ENCODE measurements around the gene NANS. TPM values are rescaled to one million over a fixed set of nuclear protein-coding genes. Genes with fewer than 3 reads are reported as not detected.
"Not testable (repeated sequence)": the region's sequence is repeated elsewhere in the genome, so short reads cannot be mapped to it uniquely, and the experiment has no call there.

Gene NANS
- total RNA-seq, 1 donor from 2014 or later, result 26.3 TPM

DNA sequence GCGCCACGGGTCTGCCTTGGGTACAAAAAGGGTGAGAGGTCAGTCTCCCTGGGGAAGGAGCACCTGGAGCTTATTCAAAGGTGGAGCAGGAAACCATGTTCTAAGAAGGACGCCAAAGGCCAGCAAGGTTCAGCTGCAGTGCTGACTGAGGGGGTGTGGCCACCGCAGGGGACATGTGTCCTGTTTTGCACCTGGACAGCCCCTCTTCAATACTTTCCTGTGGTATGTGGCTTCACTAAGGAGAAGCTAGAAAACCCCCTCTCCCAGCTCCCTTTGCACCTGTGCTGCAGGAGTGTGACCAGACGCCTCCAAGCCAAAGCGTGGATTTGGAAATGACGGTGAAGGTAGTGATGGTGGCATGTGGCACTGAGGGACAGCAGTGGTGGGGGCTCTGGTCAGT lies 38.9 kb downstream of the NANS start:
- DNase-seq (ENCODE audit: low spot score) (no peak), ATAC-seq (no peak)

DNA sequence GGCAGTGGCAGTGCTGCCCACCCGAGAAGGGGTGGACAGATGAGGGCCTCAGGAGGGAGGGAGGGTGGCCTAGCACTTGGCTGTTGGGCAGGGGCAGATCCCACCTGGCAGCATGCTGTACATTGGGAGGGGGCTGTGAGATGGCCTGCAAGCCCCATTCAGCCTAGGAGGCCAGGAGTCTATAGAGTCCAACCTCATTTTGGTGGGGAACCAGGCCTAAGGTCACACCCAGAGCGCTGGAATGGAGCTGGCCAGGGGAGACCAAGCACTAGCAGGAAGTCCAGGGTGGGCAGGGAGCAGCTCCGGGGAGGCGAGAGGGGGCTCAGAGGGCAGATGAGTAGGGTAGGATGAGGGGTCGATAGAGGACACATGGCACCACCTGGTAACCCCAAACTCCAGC lies 39.6 kb downstream of the NANS start:
- ATAC-seq, result no peak
- no peak for DNase-seq (ENCODE audit: low spot score)

DNA sequence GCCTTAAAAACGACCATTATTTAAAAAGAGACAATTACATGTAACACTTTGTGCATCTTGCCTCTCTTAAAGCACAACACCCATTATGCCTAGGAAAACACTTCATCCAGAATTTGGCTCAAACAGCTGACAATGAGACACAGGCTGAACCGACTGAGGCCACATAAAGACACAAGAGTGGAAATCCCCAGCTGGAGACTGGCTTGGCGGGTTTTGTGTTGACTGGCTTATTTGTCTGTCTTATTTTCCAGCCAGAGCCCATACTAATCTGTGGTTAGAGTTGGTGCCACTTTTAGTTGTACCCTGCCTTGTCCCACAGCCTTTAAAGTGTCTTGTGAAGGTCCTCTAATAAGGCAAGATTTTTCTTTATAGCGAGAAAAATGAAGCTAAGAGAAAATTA lies 41.3 kb downstream of the NANS start:
- DNase-seq (ENCODE audit: low spot score) (no peak), ATAC-seq (no peak)

DNA sequence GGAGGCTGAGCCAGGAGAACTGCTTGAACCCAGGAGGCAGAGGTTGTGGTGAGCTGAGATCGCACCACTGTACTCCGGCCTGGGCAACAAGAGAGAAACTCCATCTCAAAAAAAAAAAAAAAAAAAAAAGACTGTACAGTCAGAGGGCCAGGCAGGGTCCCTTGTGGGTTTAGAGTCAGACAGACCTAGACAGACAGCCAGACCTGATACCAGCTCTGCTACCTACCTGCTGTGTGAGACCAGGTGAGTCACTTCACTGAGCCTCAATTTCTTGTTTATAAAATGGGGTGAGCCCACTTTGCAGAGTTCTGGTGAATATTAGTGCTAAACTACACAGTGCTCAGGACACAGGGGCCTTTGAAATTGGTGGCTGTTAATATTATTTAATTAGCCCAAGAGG lies 42.8 kb downstream of the NANS start:
- DNase-seq (ENCODE audit: low spot score), result no peak
- no peak for ATAC-seq

DNA sequence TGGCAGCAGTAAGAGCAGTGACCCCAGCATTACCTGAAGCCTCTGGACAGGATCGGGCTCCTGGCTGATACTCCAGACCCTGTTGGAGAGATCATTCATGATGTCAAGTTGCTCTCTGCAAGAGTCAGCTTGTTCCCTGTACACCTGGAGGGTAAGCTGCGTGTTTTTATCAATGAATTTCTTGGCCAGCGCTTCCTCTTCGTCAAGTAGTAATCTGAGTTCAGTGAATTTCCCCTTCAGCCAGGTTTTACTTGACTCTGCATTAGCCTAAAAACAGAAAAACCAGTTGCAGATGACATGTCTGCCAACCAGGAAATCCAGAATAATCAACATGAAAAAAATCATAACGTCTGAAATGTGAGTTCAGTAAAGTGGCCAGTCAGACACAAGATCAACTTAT lies 43.4 kb downstream of the NANS start:
- no peak for DNase-seq (ENCODE audit: low spot score)
- no peak for ATAC-seq

DNA sequence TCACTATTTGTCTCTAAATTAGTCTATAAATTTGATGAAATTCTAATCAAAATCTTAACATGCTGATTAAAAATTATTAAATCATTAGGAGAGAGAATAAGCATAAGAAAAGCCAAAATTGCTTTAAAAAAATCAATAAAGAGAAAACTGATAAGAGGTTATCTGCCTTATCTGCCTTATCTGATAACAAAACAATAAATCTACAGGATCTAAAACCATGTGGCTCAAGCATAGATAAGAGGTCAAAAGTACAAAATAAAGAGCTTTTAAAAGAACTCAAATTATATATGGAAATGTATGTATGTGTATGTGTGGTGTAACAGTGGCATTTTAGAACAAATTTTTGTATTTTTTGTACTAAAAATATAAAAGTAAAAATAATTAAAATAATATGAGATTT lies 43.9 kb downstream of the NANS start:
- ATAC-seq (no peak), DNase-seq (ENCODE audit: low spot score) (no peak)

DNA sequence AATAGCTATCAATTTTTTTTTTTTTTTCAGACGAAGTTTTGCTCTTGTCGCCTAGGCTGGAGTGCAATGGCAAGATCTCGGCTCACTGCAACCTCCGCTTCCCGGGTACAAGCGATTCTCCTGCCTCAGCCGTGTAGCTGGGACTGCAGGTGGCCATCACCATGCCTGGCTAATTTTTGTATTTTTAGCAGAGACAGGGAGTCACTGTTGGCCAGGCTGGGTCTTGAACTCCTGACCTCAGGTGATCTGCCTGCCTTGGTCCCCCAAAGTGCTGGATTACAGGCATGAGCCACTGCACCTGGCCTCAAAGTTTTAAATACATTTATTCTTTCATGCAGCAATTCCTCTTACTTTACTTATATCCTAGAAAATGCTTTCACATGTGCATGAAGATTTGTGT lies 44.9 kb downstream of the NANS start:
- ATAC-seq (no peak), DNase-seq (ENCODE audit: low spot score) (no peak)

DNA sequence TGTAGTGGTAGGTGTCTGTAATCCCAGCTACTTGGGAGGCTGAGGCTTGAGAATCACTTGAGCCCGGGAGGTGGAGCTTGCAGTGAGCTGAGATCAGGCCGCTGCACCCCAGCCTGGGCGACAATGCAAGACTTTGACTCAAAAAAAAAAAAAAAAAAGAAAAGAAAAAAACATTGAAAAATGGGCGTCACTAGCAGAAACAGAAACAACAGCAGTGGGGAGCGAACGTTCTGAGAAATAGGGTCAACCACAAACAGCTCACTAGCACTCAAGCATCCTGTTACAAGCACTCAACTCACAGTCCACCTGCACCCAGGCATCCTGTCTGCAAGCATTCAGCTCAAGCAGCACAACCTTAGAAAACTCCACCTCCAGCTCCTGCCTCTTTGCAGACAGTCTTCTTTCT lies 45.3 kb downstream of the NANS start:
- ATAC-seq (peak; percentile 35), DNase-seq (ENCODE audit: low spot score) (no peak)

DNA sequence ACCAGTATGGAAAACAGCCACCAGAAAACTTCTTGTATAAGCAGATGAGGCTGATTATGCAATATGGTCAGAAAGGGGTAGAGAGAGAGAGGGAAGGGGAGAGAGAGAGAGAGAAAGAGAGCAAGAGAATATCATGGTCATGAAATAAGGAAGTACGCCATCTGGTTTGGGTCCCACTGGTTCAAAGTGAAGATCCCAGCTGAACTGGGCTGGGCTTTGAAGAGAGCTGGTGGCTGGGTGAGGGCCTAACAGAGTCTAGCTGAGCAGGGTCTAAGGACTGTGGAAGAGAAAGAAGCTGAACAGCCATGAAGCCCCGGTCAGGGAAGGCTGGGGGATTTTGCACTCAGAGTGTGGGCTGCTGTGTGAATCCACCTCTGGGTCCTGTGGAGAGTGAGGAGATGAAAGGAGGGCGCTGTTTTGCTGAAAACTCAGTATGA lies 47.9 kb downstream of the NANS start:
- no peak for DNase-seq (ENCODE audit: low spot score)
- ATAC-seq, result peak; percentile 35

DNA sequence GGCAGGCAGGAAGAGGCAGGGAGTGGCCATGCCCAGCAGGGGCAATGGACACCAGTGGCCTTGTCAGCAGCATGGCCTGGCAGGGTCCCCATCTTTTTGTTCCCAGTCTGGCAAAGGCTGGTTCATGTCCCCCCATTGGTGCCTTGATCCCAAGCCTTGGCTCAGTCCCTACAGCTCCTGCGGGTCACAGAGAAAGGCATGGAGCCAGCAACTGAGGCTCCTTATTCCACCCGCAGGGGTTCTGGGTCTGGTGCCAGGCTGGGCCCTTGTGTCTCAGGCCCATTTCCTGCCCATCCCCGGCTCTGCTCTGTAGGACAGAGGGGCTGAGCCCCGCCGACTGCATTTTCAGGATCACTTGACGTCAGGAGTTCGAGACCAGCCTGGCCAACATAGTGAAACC lies 48.5 kb downstream of the NANS start:
- ATAC-seq (no peak), DNase-seq (ENCODE audit: low spot score) (no peak)

DNA sequence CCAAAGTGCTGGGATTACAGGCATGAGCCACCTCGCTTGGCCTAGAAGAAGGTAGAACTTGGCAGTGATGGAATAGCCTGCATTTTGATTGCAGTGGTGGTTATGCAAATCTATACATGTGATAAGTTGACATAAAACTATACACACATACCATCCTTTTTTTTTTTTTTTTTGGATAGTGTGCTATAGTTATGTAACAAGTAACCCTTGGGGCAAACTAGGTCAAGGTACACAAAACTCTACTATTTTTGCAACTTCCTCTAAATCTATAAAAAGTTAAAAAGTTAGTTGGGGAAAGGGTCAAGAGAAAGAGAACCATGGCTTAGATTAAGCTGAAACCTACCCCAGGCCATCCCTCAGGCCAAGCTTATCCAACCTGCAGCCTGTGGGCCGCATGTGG lies 51.4 kb downstream of the NANS start:
- ATAC-seq (peak; percentile 50), DNase-seq (ENCODE audit: low spot score) (no peak)

DNA sequence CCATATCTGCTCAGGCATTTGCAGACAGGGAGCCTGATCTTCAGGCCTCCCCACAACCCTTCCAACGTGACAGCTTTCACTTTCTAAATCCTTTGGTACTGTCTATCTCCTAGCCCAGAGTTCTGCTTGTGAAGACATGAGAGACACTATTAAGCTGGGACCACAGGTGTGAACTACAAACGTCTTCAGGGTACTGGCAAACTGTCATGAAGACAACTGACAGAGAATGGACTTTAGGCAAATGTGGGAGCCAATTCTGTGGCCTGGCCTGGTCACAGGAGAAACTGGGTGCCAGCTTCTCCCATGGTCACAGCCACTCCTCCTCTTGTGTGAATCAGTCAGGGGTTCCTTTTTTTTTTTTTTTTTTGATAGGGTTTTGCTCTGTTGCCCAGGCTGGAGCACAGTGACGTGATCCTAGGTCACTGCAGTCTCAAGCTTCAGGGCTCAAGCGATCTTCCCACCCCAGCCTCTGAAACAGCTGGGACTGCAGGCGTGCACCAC lies 52.0 kb downstream of the NANS start:
- DNase-seq (ENCODE audit: low spot score), result no peak
- ATAC-seq, result peak; percentile 75

DNA sequence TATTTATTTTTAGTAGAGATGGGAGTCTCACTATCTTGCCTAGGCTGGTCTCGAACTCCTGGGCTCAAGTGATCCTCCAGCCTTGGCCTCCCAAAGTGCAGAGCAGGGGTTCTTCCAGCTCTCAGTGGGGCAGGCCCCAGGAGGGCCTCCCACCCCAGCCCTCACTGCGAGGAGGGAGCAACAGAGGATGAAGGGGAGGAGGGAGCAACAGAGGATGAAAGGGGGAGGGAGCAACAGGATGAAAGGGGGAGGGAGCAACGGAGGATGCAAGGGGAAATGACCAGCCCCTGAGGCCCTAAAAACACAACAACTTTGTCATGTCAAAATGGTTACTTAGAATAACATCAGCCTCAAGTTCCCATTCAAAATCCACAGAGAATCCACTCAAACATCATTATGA lies 52.5 kb downstream of the NANS start:
- no peak for ATAC-seq
- no peak for DNase-seq (ENCODE audit: low spot score)

DNA sequence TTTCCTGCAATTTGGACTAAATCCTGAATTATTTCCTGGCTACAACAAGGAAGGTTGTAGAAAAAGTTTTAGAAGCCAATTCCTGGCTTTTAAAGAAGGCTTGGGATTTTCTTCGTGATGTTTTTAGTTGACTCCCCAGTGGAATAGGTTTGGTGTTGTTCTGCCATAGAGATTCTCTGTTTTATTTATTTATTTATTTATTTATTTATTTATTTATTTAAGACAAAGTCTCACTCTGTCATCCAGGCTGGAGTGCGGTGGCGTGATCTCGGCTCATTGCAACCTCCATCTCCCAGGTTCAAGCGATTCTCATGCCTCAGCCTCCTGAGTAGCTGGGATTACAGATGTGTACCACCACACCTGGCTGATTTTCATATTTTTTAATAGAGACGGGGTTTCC lies 60.6 kb downstream of the NANS start:
- not testable (repeated sequence) for DNase-seq (ENCODE audit: low spot score); ATAC-seq

DNA sequence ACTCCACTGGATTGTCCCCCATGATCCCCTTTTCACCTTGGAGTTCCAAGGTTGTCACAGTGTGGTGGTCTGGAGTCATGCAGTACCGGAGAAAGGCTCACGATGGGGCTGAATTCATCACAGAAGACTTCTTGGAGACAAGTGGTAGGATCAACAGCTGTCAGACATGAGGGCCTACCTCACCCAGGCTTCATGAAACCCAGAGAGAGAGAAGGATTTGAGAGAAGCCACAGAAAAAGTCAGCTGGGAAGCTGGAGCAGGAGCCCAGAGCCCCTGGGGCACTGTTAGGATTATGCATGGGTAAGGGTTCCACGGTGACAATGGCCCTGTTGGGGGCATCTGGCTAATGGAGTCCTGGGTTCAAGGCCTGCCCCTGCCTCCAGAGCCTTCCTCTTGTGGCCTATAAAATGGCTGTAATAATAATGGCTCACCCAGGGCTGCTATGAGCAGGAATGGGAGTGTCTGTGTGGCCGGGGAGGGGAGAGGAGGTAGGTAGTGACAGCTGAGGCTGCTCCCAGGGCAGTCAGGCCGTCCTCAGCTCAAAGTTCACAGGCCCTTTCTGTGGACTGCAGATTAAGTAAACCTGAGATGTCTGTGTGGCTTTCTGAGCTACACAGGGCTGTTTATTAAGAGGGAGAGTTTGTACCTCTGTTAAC lies 61.6 kb downstream of the NANS start:
- DNase-seq (ENCODE audit: low spot score) (peak; percentile 82), ATAC-seq (peak; percentile 84)

DNA sequence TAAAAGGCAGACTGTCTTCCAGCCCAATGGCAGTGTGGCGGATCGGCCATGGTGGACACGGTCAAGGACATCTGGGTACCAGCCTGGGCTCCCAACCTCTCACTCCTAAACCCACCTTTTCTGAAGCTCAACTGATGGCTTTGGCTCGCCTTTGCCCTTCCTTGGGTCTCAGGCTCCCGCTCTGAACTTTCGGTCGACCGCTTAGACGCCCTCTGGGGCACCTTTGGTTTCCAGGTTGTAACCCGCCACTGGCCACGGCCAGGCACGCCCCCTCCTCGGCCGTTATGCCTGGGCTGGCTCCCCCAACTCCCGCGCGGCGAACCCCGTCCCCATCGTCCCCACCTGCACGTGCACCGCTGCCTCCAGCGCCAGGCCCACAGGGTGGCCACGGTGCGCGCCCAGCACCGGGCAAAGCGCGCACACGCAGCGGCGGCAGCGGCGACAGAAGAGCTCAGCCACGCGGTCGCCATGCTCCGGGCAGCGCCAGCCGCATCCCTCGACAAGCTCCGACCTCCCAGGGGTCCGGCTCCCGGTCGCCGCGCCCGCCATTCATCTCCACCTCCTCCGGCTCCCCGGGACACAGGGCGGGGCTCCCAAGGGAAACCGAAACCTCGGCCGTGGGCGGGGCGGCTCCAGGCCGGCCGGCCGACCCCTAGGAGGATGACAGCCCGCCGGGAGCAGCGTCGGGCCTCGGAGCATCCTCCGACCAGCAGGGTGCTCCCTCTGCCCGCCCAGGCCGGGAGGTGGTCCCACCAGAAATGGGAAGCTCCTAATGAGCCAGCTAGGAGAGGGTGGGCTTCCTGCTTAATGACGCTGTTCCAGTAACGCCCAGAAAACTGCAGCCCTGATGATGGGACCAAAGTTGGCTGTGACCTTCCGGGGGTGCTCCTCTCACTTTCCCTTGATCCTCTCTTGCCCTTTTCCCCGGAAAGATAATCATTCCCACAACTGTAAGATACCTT lies 62.4 kb downstream of the NANS start, which contains the start of gene TRIM14:
Gene TRIM14, minus strand, starts transcription at position 583 of the 962 bp plus-strand sequence. Its CDS starts 34 bp downstream, at position 549.
- peak; percentile 81 for DNase-seq (ENCODE audit: low spot score)
- ATAC-seq, result peak; percentile 87

DNA sequence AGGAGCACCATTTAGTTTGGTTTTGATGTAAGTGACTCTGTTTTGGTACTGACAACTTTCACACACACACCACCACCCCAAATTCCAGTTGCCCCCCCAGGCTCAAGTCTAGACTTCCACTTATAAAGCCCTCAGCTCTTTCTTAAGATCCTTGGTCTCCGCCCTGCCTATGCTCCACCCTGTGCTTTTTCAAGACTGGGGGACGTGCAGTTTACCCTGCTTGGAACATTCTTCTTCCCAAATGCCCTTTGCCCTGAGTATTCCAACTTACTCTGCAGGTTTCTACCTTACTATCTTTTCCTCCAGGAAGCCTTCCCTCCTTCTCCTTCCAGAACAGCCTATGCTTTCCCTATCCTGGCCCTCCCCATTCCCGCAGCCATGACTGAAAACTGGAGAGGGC lies 63.9 kb downstream of the NANS start:
- DNase-seq (ENCODE audit: low spot score), result no peak
- no peak for ATAC-seq

DNA sequence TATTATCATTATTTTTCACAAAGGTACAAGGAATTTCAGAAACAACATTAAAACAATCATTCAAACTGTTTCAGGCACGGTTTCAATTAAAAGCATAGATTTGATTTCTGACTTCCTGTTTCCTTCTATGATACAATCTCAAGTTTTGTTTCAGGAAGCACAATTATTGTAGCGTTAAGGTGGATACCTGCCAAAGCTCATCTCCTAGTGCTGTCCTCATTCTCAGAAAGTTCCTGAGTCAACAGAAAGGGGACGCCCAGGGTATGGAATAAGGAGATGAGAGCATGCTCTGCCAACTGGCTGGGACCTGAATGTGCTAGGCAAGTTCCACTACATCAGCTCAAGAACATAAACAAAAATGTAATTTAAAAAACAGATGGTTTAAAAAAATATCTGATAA lies 64.5 kb downstream of the NANS start:
- ATAC-seq (no peak), DNase-seq (ENCODE audit: low spot score) (no peak)

DNA sequence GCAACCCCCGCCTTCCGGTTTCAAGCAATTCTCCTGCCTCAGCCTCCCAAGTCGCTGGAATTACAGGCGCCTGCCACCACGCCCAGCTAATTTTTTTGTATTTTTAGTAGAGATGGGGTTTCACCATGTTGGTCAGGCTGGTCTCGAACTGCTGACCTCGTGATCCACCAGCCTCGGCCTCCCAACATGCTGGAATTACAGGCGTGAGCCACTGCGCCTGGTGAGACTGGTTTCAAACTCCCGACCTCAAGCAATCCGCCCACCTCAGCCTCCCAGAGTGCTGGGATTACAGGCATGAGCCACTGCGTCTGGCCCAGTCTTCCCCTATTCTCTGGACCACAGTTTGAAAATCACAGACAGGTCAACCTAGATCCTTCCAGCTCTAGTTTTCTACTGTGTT lies 67.6 kb downstream of the NANS start:
- DNase-seq (ENCODE audit: low spot score); ATAC-seq: not testable (repeated sequence)

DNA sequence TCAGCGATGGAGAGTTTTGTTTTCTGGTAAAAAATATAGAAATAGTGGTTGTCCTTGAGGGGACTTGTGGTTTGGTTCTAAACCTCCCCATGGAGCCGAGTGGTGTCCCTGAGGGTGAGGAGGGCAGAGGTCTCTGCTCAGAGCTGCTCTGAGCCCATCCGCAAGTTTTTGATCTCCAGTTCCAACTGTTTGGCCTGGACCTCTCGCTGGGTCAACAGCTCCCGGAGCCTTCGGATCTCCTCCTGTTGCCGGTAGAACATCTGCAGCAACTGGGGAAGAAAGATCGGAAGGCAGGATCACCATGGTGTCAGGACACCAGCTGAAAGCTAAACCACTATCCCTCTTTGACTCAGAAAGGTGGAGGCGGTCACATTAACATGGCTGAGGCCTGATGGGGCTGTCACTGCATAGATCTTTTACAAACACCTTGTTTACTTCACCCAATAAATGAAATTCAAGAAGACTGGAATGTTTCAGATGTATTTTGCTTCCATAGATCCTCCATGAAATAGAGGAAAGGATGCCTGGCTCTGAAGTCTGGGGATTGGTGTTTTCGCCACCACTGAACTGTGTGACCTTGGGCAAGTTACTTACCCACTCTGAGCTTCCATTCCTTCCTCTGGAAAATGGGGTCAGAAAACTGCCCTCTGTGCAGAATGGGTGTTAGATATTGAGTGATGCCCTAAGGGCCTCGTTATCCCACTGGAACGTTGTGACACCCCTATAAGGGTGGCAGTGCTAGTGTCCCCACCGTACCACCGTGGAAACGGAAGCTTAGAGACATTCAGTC lies 68.3 kb downstream of the NANS start:
- DNase-seq (ENCODE audit: low spot score), result no peak
- ATAC-seq, result no peak

DNA sequence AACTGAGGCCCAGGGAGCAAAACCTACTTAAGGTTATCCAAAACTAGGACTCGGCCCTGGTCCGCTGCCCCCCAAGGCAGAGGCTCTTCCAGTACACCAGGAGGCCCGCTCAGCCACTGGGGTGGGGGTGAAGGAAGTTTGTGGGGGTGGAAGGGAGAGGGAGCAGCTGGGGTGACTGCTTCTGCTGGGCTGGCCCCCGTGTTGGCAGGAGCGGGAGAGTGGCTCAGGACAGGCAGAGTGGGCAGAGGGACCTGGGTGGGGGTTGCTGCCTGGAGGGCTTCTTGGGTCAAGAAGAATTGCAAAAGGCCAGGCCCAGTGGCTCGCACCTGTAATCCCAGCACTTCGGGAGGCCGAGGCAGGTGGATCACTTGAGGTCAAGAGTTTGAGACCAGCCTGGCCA lies 70.7 kb downstream of the NANS start:
- DNase-seq (ENCODE audit: low spot score) (no peak), ATAC-seq (no peak)

Measured in left lobe of liver (tissue), 2 donors.